ENCODE measurements around the gene COG3. TPM values are rescaled to one million over a fixed set of nuclear protein-coding genes. Genes with fewer than 3 reads are reported as not detected.
A peak's percentile ranks its signal among the peaks of the same experiment; 100 is the strongest.
"Not testable (repeated sequence)": the region's sequence is repeated elsewhere in the genome, so short reads cannot be mapped to it uniquely, and the experiment has no call there.

COG3 gene
- total and polyA plus RNA-seq, 10 donors, result 12.3 to 99.2 (median 32.5) TPM

DNA sequence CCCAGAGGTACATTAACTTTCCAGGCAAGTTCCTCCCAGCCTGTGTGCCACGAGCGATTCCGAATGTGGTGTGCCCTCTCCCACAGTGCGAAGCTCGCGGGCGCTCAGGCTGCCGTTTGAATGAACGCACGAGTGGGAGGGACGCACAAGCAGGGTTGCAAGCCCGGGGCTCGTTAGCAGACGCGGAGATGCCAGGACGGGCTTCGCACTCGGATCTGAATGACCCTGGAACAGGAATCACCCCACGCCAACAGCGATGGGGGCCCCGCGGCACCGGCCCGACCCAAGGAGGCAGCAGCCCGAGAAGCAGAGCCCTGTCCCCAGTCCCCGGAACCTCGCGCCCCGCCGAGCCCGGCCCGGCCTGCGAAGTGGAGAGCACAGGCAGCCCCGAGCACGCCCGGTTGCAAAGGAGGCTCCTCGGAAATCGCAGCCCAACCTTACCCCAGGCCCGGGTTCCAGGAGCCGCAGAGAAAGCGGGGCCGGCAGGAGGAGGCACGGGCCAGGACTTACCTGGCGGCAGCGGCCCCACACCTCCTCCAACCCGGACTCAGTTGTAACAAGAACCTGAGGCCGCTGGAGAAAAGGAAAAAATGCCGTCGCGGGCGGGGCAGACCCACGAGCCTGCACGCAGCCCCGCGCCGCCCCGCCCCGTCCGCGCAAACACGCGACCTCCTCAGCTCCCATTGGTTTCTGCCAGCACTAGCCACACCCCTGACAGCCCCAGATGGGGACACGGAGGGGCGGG, 46.8 kb upstream of the COG3 start, which contains the start of gene SLC25A30:
Gene SLC25A30, minus strand, starts transcription at position 584 of the 745 bp plus-strand sequence. CDS start 6,948 bp downstream, outside the sequence.
- TF ChIP-seq POLR2AphosphoS5 (IDR thresholded peaks at IDR 0.05), result peak; percentile 70 to 89 (median 84)
- TF ChIP-seq POLR2A (IDR thresholded peaks at IDR 0.05), result peak in 1 of 3 donors; percentile 30
- TF ChIP-seq CTCF (IDR thresholded peaks at IDR 0.05 in 8 of 11, conservative IDR thresholded peaks at IDR 0.05 in 3 of 11), result no peak
- intact Hi-C loops (cut with DNase I; ENCODE audit: low total_unique reads), result loop anchor here (10.0 kb wide), 1 partner anchor 47 kb away; the partner anchor contains the start of gene COG3
- Histone ChIP-seq H3K27ac (peak within 1 kb of the TSS; percentile 89 to 94 (median 92)), H3K27me3 (replicated peaks in 1 of 7) (no peaks in the 10 kb centered on the region), H3K36me3 (no peaks in the 10 kb centered on the region), H3K4me1 (peaks cover 18 to 41% (median 33%) of the 10 kb centered on the region in 6 donors), H3K4me3 (peak within 1 kb of the TSS; percentile 69 to 95 (median 88)), H3K9me3 (no peaks in the 10 kb centered on the region)
- peak; percentile 98 for DNase-seq
- WGBS, 5 donors, result 0 to 1% (median 0%) methylated on average over 3 to 64 of the region's 64 CpGs

GRCh38 chr13:45419389-45419788, 45.4 kb upstream of the COG3 start:
- not testable (repeated sequence) for H3K27ac ChIP-seq; H3K36me3 ChIP-seq; H3K27me3 ChIP-seq (replicated peaks in 1 of 7); H3K4me3 ChIP-seq; H3K9me3 ChIP-seq
- 95 to 98% (median 97%) methylated on average over 16 of the region's 16 CpGs for WGBS, 5 donors
- peak; percentile 75 for DNase-seq
- intact Hi-C loops (cut with DNase I; ENCODE audit: low total_unique reads), result loop anchor here (10.0 kb wide), 1 partner anchor 45 kb away; the partner anchor contains the start of gene COG3
- H3K4me1 ChIP-seq, result peaks cover 15 to 29% (median 25%) of the 10 kb centered on the region in 6 donors

DNA sequence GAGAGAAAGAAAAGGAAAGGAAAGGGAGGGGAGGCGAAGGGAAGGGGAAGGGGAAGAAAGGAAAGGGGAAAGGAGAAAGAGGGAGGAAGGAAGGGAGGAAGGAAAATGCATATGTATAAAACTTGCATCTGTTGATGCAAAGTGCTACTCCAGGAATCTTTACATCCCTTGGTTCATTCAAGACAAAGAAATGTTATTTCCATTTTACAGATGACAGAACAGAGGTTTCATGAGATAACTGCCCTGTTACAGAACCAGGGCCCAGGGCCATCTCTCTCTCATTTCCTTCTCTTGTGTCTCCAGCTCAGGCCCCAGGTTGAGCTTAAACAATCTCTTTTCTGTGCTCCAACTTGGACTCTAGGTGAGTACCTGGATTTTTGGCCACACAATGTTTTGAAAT, 44.8 kb upstream of the COG3 start:
- intact Hi-C loops (cut with DNase I; ENCODE audit: low total_unique reads), result loop anchor here (10.0 kb wide), 1 partner anchor 45 kb away; the partner anchor contains the start of gene COG3
- no peaks in the 10 kb centered on the region for H3K27me3 ChIP-seq (replicated peaks in 1 of 7)
- H3K27ac ChIP-seq, result no peak overlapping the region
- H3K36me3 ChIP-seq, result no peaks in the 10 kb centered on the region
- H3K4me1 ChIP-seq, result peaks cover 13 to 25% (median 21%) of the 10 kb centered on the region in 6 donors
- 80 to 93% (median 88%) methylated on average over 1 of the region's 1 CpG for WGBS, 5 donors
- no peak overlapping the region for H3K4me3 ChIP-seq
- DNase-seq, result no peak
- TF ChIP-seq POLR2AphosphoS5 (IDR thresholded peaks at IDR 0.05), result no peak
- TF ChIP-seq CTCF (IDR thresholded peaks at IDR 0.05 in 8 of 11, conservative IDR thresholded peaks at IDR 0.05 in 3 of 11), result no peak
- no peaks in the 10 kb centered on the region for H3K9me3 ChIP-seq

DNA sequence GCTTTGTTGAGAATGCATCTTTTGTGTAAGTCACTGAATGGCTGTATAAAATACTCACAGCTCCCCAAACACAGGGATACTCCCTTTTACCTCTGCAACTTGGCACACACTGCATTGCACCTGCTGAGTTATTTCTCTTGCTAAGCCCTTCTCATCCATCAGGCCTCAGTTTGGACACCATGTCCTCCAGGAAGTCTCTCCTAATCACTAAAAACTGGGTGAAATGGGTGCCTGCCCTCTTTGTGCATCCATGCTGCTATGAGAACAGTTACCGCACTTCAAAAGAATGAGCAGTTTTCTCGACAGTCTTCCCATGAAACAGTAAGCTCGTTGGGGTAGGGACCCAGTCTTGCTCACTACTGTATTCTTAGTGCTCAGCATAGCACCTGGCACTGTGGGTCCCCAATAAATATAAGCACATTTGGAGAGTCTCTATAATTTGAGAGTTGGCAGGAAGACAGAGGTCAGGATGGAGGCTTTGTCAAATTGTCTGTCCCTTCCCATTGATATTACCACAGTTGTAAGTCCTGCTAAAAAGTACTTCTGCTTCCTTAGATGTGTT, 41.9 kb upstream of the COG3 start:
- intact Hi-C loops (cut with DNase I; ENCODE audit: low total_unique reads), result no loop called here
- no peak for DNase-seq
- 81 to 93% (median 88%) methylated on average over 3 of the region's 3 CpGs for WGBS, 5 donors

DNA sequence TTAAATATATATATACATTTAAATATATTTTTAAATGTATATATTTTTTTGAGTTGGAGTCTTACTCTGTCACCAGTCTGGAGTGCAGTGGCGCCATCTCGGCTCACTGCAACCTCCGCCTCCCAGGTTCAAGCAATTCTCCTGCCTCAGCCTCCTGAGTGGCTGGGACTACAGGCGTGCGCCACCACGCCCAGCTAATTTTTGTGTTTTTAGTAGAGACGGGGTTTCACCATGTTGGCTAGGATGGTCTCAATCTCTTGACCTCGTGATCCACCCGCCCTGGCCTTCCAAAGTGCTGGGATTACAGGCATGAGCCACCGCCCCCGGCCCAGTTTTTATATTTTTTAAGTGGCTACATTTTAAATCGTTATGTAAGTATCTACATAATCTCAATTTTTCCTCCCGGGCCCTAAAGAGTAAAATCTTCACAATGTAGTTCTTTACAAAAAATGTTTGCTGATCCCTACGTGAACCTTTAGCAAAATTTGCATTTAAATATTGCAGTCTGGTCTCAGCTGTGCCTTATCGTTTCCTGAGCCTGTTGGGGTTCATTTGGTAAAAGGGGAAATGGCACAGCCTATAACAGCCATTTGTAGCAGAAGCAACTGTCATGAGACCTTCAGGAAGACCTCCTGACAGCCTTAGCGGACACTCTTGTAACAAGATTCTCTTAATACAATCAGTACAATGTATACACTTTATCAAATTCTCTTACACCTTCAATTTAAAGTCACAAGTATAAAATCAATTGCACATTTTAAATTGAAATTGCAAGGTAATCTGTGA, 38.5 kb upstream of the COG3 start:
- intact Hi-C loops (cut with DNase I; ENCODE audit: low total_unique reads); H3K36me3 ChIP-seq; DNase-seq; H3K4me1 ChIP-seq; H3K27me3 ChIP-seq (replicated peaks in 1 of 7); H3K27ac ChIP-seq; H3K9me3 ChIP-seq; H3K4me3 ChIP-seq: not testable (repeated sequence)
- 73 to 77% (median 74%) methylated on average over 16 of the region's 16 CpGs for WGBS, 5 donors

More for the DNA sequence above, 41.9 kb upstream of the COG3 start:
- Histone ChIP-seq H3K36me3 (no peaks in the 10 kb centered on the region), H3K4me1 (peaks cover 0 to 5% (median 0%) of the 10 kb centered on the region in 6 donors), H3K4me3 (no peak overlapping the region), H3K27ac (peak overlapping the region in 1 of 8 donors; percentile 13), H3K9me3 (no peaks in the 10 kb centered on the region), H3K27me3 (replicated peaks in 1 of 7) (no peaks in the 10 kb centered on the region)
- TF ChIP-seq POLR2AphosphoS5 (IDR thresholded peaks at IDR 0.05) (no peak), POLR2A (IDR thresholded peaks at IDR 0.05) (no peak), CTCF (IDR thresholded peaks at IDR 0.05 in 8 of 11, conservative IDR thresholded peaks at IDR 0.05 in 3 of 11) (no peak)
